Vagina (tissue), 2 donors: Measurements from ENCODE around the gene COPZ1. TPM values are rescaled to one million over a fixed set of nuclear protein-coding genes. Genes with fewer than 3 reads are reported as not detected.
A peak's percentile ranks its signal among the peaks of the same experiment; 100 is the strongest.

ENCODE experiments used
- DNase-seq, 2 donors: peaks; one replicate each; pipeline ENCODE4 v3.0.0-alpha.2; 2017; ENCODE audit errors: extremely low spot score in 2 of 2
- H3K27ac ChIP-seq: fragments of 200-600 bp; sonication (generic); one replicate; pipeline ENCODE4 v1.5.1; 2019
- H3K27me3 ChIP-seq: fragments of 200-600 bp; sonication (generic); one replicate; pipeline ENCODE4 v1.5.1; 2019
- H3K36me3 ChIP-seq, 2 donors: fragments of 200-600 bp; sonication (generic); one replicate each; pipeline ENCODE4 v1.5.1; 2017 to 2019
- H3K4me1 ChIP-seq: fragments of 200-600 bp; sonication (generic); one replicate; pipeline ENCODE4 v1.5.1; 2019
- H3K4me3 ChIP-seq, 2 donors: fragments of 200-600 bp; sonication (generic); 1 replicate in 1 of 2; 2 replicates in 1 of 2; pipeline ENCODE4 v1.5.1; 2016 to 2019
- H3K9me3 ChIP-seq: fragments of 200-600 bp; sonication (generic); one replicate; pipeline ENCODE4 v1.5.1; 2019
- CTCF ChIP-seq, 3 experiments: fragments of 450-650 bp in 2 of 3; fragments of 200-600 bp in 1 of 3; sonication (generic) in 1 of 3; IDR thresholded peaks; one replicate each; pipeline ENCODE4 v1.5.1; 2017 to 2019; ENCODE audit warnings: antibody characterized with exemption in 3 of 3, mild to moderate bottlenecking in 2 of 3, moderate library complexity in 2 of 3
- POLR2A ChIP-seq, 2 donors: fragments of 450-650 bp; IDR thresholded peaks; one replicate each; pipeline ENCODE4 v1.6.1; 2017; ENCODE audit warnings: antibody characterized with exemption in 2 of 2, mild to moderate bottlenecking in 2 of 2, moderate library complexity in 2 of 2
- POLR2AphosphoS5 ChIP-seq, 2 donors: sonication (generic); formaldehyde crosslinking; IDR thresholded peaks; one replicate each; pipeline ENCODE4 v1.9.0; 2017; ENCODE audit warnings: antibody characterized with exemption in 2 of 2, mild to moderate bottlenecking in 2 of 2, low read depth in 1 of 2; ENCODE audit not compliant: insufficient read depth in 1 of 2
- intact Hi-C: fragments of 100-400 bp; cut with DNase I; formaldehyde crosslinking; loops from one replicate; pipeline ENCODE4 v1.15.1; 2023
- total RNA-seq: library from RNA; depleted of rRNA; stranded (reverse); fragments of >200 nt; gene quantifications from one replicate; pipeline ENCODE4 v1.2.3, GENCODE V29; 2016

COPZ1 gene
- total RNA-seq, 1 donor from 2014 or later = 47.6 TPM

- Histone ChIP-seq H3K4me1 (peaks cover 24% of the 10 kb centered on the region), H3K27me3 (no peaks in the 10 kb centered on the region), H3K4me3 (no peak overlapping the region), H3K36me3 (no peaks in the 10 kb centered on the region), H3K9me3 (no peaks in the 10 kb centered on the region), H3K27ac (peak overlapping the region; percentile 92)
- TF ChIP-seq POLR2AphosphoS5 (IDR thresholded peaks at IDR 0.05; ENCODE audit: insufficient read depth in 1 of 2, low read depth in 1 of 2) = no peak
- TF ChIP-seq CTCF (IDR thresholded peaks at IDR 0.05) = peak; percentile 50 to 70 (median 54)
- no peak for TF ChIP-seq POLR2A (IDR thresholded peaks at IDR 0.05)
- DNase-seq = no peak
- intact Hi-C loops = loop anchor here (10.0 kb wide), 2 partner anchors 106 to 146 kb away; no protein-coding TSS in a partner anchor
Measured at GRCh38 chr12:54360717-54361456, 36.0 kb downstream of the COPZ1 start.

DNA sequence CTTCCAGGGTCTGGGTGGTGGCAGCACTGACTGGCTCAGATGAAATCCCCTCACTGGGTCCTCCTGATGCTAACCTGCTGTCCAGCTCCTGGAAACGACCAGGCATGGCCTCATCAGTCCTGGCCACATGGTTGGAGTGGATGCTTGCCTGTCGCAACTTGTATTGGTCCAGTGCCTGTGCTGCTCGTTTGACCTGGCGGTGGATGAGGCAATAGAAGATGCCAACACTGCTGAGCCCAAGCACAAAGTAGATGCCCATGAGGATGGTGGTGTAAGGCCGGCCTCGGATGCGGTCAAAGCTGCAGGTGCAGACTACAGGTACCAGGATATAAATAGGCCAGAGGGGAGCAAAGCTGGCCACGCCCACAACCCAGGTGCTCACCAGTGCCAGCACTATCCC is 38.1 kb downstream of the COPZ1 start:
- H3K36me3 ChIP-seq = no peaks in the 10 kb centered on the region
- peaks cover 13% of the 10 kb centered on the region for H3K4me1 ChIP-seq
- H3K9me3 ChIP-seq = no peaks in the 10 kb centered on the region
- DNase-seq = no peak
- no peaks in the 10 kb centered on the region for H3K27me3 ChIP-seq
- no peak for TF ChIP-seq POLR2A (IDR thresholded peaks at IDR 0.05)
- no peak for TF ChIP-seq POLR2AphosphoS5 (IDR thresholded peaks at IDR 0.05; ENCODE audit: insufficient read depth in 1 of 2, low read depth in 1 of 2)
- TF ChIP-seq CTCF (IDR thresholded peaks at IDR 0.05) = no peak
- H3K4me3 ChIP-seq = no peak overlapping the region
- intact Hi-C loops = loop anchor here (10.0 kb wide), 2 partner anchors 108 to 148 kb away; no protein-coding TSS in a partner anchor
- H3K27ac ChIP-seq = no peak overlapping the region

- intact Hi-C loops = loop anchor here (10.0 kb wide), 2 partner anchors 109 to 149 kb away; no protein-coding TSS in a partner anchor
- Histone ChIP-seq H3K36me3 (no peaks in the 10 kb centered on the region), H3K4me3 (no peak overlapping the region), H3K27me3 (no peaks in the 10 kb centered on the region), H3K9me3 (no peaks in the 10 kb centered on the region), H3K4me1 (peaks cover 7% of the 10 kb centered on the region), H3K27ac (no peak overlapping the region)
- no peak for DNase-seq
- TF ChIP-seq CTCF (IDR thresholded peaks at IDR 0.05) = no peak
- no peak for TF ChIP-seq POLR2AphosphoS5 (IDR thresholded peaks at IDR 0.05; ENCODE audit: insufficient read depth in 1 of 2, low read depth in 1 of 2)
- no peak for TF ChIP-seq POLR2A (IDR thresholded peaks at IDR 0.05)
Measured at GRCh38 chr12:54363618-54364017, 38.7 kb downstream of the COPZ1 start.

DNA sequence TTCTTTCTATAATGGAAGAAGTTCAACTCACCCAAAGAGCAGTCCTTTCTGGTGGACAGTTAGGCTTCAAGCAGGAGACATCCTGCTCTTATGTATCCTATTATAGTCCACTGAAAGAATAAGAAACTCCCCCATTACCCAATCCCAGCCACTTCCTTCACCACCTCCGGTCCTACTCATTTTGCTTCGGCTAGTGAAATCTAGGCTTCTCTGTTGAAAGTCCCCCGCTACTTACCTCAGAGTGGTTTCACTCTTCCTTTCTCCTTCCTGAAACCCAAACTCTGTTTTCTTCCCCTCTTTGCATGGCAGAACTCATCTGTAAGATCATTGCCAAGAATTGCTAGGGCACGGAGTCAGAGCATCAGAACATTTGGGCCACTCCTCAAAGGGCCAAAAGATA is 39.5 kb downstream of the COPZ1 start, which contains the start of gene GPR84:
Gene GPR84, minus strand, starts transcription at position 74 of the 400 bp plus-strand sequence. CDS start 635 bp downstream, outside the sequence.
- DNase-seq = no peak
- no peaks in the 10 kb centered on the region for H3K27me3 ChIP-seq
- H3K9me3 ChIP-seq = no peaks in the 10 kb centered on the region
- H3K4me3 ChIP-seq = no peak within 1 kb of the TSS
- TF ChIP-seq POLR2A (IDR thresholded peaks at IDR 0.05) = no peak
- TF ChIP-seq CTCF (IDR thresholded peaks at IDR 0.05) = no peak
- TF ChIP-seq POLR2AphosphoS5 (IDR thresholded peaks at IDR 0.05; ENCODE audit: insufficient read depth in 1 of 2, low read depth in 1 of 2) = no peak
- peaks cover 6% of the 10 kb centered on the region for H3K4me1 ChIP-seq
- intact Hi-C loops = loop anchor here (10.0 kb wide), 2 partner anchors 110 to 150 kb away; no protein-coding TSS in a partner anchor
- no peaks in the 10 kb centered on the region for H3K36me3 ChIP-seq
- no peak within 1 kb of the TSS for H3K27ac ChIP-seq
